ENCODE measurements around the gene ZNF385B.
"Not testable (repeated sequence)": the region's sequence is repeated elsewhere in the genome, so short reads cannot be mapped to it uniquely, and the experiment has no call there.

The ZNF385B gene

DNA sequence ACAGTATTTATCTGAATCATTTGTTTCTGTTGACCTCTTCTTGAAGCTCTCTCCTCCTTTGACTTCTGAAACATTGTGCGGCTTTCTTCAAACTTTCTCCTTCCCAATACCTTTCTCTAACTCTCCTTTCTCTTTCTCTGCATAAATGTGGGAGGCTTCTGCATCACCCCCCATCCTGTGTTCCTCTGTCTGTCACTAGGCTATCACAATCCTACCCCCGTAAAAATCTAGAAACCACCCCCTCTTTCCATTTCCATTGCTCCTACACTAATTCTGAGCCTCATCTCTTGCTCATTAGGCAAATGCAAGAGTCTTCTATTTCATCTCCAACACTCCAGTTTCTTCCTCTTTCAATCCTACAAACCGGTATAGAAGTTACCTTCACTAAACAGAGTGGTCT, 32.2 kb upstream of the ZNF385B start:
- H3K4me3 ChIP-seq (ENCODE audit: low read depth, low read length), result no peak overlapping the region
- DNase-seq (ENCODE audit: low read depth), result no peak
- TF ChIP-seq, protein P1, sequence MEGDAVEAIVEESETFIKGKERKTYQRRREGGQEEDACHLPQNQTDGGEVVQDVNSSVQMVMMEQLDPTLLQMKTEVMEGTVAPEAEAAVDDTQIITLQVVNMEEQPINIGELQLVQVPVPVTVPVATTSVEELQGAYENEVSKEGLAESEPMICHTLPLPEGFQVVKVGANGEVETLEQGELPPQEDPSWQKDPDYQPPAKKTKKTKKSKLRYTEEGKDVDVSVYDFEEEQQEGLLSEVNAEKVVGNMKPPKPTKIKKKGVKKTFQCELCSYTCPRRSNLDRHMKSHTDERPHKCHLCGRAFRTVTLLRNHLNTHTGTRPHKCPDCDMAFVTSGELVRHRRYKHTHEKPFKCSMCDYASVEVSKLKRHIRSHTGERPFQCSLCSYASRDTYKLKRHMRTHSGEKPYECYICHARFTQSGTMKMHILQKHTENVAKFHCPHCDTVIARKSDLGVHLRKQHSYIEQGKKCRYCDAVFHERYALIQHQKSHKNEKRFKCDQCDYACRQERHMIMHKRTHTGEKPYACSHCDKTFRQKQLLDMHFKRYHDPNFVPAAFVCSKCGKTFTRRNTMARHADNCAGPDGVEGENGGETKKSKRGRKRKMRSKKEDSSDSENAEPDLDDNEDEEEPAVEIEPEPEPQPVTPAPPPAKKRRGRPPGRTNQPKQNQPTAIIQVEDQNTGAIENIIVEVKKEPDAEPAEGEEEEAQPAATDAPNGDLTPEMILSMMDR (IDR thresholded peaks at IDR 0.05; ENCODE audit: insufficient read depth, low read depth, low read length, missing control alignments), result no peak

DNA sequence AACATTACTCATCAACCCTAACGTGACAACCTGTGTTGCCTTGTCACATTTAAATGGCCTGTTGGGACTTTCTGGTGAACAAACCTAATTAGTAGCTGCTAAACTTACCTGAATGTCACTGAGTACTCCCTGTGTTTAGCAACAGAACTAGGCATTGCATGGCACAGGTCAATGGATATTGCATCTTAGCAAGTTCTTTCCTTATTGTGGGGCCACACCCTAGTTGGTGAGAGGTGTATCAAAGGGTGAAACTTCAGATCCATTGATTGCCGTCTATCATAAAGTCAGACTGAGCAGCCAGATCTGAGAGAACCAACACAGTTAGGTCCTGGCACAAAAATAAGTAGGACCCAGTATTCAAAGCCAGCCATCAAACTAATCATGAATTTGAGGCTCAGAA, 29.8 kb upstream of the ZNF385B start:
- no peak for DNase-seq (ENCODE audit: low read depth)
- H3K4me3 ChIP-seq (ENCODE audit: low read depth, low read length), result no peak overlapping the region
- TF ChIP-seq, protein P1 (IDR thresholded peaks at IDR 0.05; ENCODE audit: insufficient read depth, low read depth, low read length, missing control alignments), result no peak

DNA sequence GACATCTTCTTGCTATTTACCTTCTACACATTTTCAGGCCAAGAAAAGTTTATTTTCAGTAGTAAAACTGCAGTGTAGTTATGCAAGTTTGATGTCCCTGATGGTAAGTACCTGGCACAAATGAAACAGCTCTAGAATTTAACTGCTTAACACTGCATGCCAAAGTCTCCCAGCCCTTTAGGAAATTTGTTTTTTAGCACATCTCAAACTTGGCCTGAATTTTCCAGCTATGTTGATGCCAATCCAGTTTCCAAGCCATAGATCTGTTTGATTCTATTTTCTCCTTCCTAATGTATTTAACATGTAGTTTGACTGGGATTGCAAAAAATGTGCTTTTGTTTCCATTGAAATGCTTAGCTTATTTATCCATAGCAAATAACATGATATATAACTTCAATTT, 29.3 kb upstream of the ZNF385B start:
- no peak for DNase-seq (ENCODE audit: low read depth)
- TF ChIP-seq, protein P1 (IDR thresholded peaks at IDR 0.05; ENCODE audit: insufficient read depth, low read depth, low read length, missing control alignments), result no peak
- no peak overlapping the region for H3K4me3 ChIP-seq (ENCODE audit: low read depth, low read length)

DNA sequence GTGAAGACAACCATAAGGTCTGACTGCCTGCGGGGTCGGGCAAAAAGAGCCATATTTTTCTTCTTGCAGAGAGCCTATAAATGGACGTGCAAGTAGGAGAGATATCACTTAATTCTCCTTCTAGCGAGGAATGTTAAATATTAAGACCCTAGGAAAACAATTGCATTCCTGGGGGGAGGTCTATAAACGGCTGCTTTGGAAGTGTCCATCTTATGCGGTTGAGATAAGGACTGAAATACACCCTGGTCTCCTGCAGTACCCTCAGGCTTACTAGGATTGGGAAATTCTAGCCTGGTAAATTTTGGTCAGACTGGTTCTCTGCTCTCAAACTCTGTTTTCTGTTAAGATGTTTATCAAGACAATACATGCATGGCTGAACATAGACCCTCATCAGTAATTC, 27.2 kb upstream of the ZNF385B start:
- not testable (repeated sequence) for DNase-seq (ENCODE audit: low read depth); H3K4me3 ChIP-seq (ENCODE audit: low read depth, low read length)

DNA sequence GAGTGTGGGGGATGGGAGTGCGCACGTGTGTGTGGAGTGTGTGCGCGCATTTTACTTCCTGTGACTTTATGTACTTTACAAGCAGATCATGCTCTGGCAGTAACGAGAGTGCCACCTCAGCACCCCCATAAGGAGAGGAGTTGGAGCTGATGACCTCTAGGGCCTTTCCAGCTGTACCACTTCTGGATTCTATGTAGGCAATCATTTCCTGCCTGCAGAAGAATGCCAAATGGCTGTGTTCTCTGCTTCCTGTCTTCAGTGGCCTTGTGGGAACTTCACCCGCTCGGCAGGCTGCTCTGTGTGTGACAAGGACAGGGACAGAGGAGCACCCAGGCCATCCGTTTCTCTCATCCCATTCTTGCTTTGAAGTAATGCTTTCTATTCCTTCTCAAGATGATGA, 22.8 kb upstream of the ZNF385B start:
- DNase-seq (ENCODE audit: low read depth), result no peak
- TF ChIP-seq, protein P1 (IDR thresholded peaks at IDR 0.05; ENCODE audit: insufficient read depth, low read depth, low read length, missing control alignments), result no peak

DNA sequence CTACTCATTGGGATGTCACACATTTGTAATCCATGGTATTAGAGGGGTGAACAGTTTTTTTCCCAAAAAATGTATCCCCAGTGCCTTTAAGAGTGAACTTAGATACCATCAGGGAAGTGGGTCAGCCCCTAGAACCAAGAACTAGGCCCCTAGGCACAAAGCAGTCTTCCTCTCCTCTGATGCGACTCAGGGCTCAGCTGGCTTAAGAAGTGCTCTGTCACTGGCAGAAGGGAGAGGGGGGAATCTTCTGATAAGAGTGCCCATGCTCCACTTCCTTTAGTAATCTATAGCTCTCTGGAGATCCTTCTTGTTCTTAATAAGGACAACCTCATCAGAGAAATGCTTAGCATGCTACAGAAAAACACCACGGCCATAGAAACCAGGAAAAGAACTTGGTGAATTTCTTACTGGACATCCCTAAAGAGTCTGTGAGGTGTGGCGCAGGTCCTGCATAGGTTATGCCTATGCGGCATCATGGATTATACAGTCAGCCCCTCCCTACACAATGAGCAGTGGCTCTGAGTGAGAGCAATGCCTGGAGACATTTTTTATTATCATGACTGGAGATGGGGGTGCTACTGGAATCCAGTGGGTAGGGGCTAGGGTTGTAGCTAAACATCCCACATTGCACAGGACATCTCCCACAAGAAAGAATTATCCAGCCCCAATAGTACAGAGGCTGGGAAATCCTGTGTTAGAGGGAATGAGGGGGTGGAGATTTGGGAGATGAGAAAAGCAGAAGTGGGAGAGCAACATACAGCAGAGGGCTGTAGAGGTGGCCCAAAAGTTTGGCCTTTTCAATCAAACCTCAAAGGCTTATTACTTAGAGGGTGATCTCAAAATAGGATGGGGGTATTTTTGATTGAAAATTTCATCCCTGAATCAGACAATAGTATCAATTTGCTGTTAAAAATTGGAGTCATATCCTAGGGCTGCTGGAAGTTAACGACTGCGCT, 21.7 kb upstream of the ZNF385B start:
- no peak for DNase-seq (ENCODE audit: low read depth)
- no peak overlapping the region for H3K4me3 ChIP-seq (ENCODE audit: low read depth, low read length)
- TF ChIP-seq, protein P1 (IDR thresholded peaks at IDR 0.05; ENCODE audit: insufficient read depth, low read depth, low read length, missing control alignments), result no peak

More for the DNA sequence above, 22.8 kb upstream of the ZNF385B start:
- no peak overlapping the region for H3K4me3 ChIP-seq (ENCODE audit: low read depth, low read length)

DNA sequence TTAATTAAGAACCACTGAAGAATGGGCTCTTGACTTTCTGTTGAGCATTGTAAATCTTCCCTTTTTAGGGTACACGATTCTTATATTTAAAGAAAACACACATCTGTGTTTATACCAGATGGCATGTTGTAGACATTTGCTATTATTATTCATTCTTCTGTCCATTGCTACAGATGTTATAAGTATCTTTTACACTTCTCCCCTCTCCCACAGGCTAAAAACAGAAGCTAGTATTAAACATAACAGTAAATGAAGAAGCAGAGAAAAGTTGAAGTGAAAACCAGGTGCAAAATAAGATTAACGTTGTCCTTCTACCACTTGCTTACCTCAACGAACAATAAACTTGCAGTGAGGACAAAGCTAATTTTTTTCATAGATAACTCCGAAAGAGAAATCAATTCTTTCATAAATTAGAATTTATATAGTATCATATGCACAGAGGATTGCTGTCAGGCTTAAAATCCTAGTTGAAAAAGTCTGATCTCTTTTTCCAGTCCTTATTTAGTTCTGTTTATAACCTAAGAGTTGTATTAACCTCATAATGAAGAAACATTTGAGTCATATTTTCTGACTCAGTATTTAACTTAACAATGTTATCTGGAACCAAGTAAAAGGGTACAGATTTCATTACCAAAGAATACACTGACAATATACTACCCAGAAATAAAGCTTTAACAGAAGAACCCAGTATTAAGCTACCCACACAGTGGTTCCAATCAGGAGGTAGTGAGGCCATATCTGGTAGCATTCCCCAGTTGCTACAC, 16.4 kb upstream of the ZNF385B start:
- DNase-seq (ENCODE audit: low read depth), result no peak
- H3K4me3 ChIP-seq (ENCODE audit: low read depth, low read length), result no peak overlapping the region
- TF ChIP-seq, protein P1 (IDR thresholded peaks at IDR 0.05; ENCODE audit: insufficient read depth, low read depth, low read length, missing control alignments), result no peak

All from GM12865 (cell line).